Loucy (cell line): ENCODE measurements around the gene SIX3.

Experiments
- H2AFZ ChIP-seq: fragments of 200-600 bp; sonication (generic); 2 replicates; pipeline ENCODE4 v1.6.0; 2016; ENCODE audit warnings: antibody characterized with exemption, mild to moderate bottlenecking, low read length, moderate library complexity
- H3F3A ChIP-seq: fragments of 200-600 bp; 2 replicates; pipeline ENCODE4 v1.6.0; 2016; ENCODE audit warnings: antibody characterized with exemption, low read depth, mild to moderate bottlenecking
- H3K27me3 ChIP-seq: fragments of 200-600 bp; sonication (generic); 2 replicates; pipeline ENCODE4 v1.6.1; 2014; ENCODE audit warnings: low read length, mild to moderate bottlenecking; ENCODE audit not compliant: insufficient read depth, poor library complexity, severe bottlenecking
- H3K36me3 ChIP-seq: fragments of 200-600 bp; sonication (generic); 2 replicates; pipeline ENCODE4 v1.6.1; 2016; ENCODE audit warnings: low read length; ENCODE audit not compliant: insufficient read depth
- H3K4me1 ChIP-seq: fragments of 200-600 bp; sonication (generic); 2 replicates; pipeline ENCODE4 v1.5.1; 2014; ENCODE audit warnings: low read length, mild to moderate bottlenecking; ENCODE audit not compliant: insufficient read depth, poor library complexity, severe bottlenecking
- H3K4me2 ChIP-seq: fragments of 200-600 bp; sonication (generic); 2 replicates; pipeline ENCODE4 v1.6.0; 2014; ENCODE audit warnings: antibody characterized with exemption, low read length, low read depth, mild to moderate bottlenecking; ENCODE audit not compliant: poor library complexity, severe bottlenecking
- H3K4me3 ChIP-seq: fragments of 200-600 bp; sonication (generic); 2 replicates; pipeline ENCODE4 v1.5.1; 2014; ENCODE audit warnings: low read length, mild to moderate bottlenecking, mixed read lengths; ENCODE audit not compliant: poor library complexity, severe bottlenecking
- H3K79me2 ChIP-seq: fragments of 200-600 bp; sonication (generic); 2 replicates; pipeline ENCODE4 v1.6.1; 2014; ENCODE audit warnings: low read length; ENCODE audit not compliant: insufficient read depth
- H3K9ac ChIP-seq: fragments of 200-600 bp; sonication (generic); 2 replicates; pipeline ENCODE4 v1.6.0; 2014; ENCODE audit warnings: mild to moderate bottlenecking, low read depth, low read length, moderate library complexity; ENCODE audit not compliant: poor library complexity, severe bottlenecking
- H3K9me2 ChIP-seq: fragments of 200-600 bp; sonication (generic); replicated peaks from 2 replicates; pipeline ENCODE4 v1.6.1; 2016; ENCODE audit warnings: low read depth, low read length, mixed read lengths
- H3K9me3 ChIP-seq: fragments of 200-600 bp; sonication (generic); 2 replicates; pipeline ENCODE4 v1.6.1; 2014; ENCODE audit warnings: mild to moderate bottlenecking, antibody characterized with exemption, low read length, low read depth; ENCODE audit not compliant: insufficient read depth
- H4K20me1 ChIP-seq: fragments of 200-600 bp; sonication (generic); 2 replicates; pipeline ENCODE4 v1.6.0; 2014; ENCODE audit warnings: antibody characterized with exemption, low read length, mild to moderate bottlenecking; ENCODE audit not compliant: insufficient read depth, poor library complexity, severe bottlenecking
- CTCF ChIP-seq: fragments of 200-600 bp; sonication (generic); conservative IDR thresholded peaks from 2 replicates; pipeline ENCODE4 v1.5.1; 2014; ENCODE audit warnings: mild to moderate bottlenecking, antibody characterized with exemption, low read length
- EZH2phosphoT487 ChIP-seq: fragments of 200-600 bp; IDR thresholded peaks from 2 replicates; pipeline ENCODE4 v1.6.1; 2018; ENCODE audit warnings: antibody characterized with exemption, mild to moderate bottlenecking, moderate library complexity, borderline replicate concordance

Gene SIX3

GRCh38 chr2:44957656-44958327 is 16.3 kb downstream of the SIX3 start:
- no peak for TF ChIP-seq EZH2phosphoT487
- no peak for TF ChIP-seq CTCF
- Histone ChIP-seq H3K4me1 (no peaks in the 10 kb centered on the region), H4K20me1 (no peaks in the 10 kb centered on the region), H3K4me2 (no peak overlapping the region), H3K79me2 (no peaks in the 10 kb centered on the region), H3F3A (no peaks in the 10 kb centered on the region), H3K9ac (no peak overlapping the region), H2AFZ (no peak overlapping the region), H3K9me2 (no peaks in the 10 kb centered on the region), H3K4me3 (no peak overlapping the region), H3K9me3 (no peaks in the 10 kb centered on the region), H3K36me3 (no peaks in the 10 kb centered on the region), H3K27me3 (no peaks in the 10 kb centered on the region)

DNA sequence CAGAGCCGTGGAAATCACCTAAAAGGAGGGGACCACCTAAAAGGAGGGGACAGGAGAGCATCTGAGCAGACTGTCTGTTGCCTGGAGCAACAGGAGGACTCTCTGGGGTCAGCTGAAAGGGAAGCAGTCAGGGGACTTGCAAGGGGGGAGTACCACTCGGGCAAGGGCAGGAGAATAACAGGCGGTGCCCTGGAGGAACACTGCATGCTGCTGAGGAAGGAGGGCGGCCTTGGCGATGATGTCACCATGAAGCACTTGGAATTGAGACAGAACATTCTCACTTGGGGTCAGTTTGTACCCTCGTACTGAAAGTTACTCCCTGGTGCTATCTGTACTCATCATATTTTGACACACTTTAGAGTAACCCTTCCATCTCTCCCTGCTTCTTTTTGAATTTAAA is 18.4 kb downstream of the SIX3 start:
- Histone ChIP-seq H3F3A (no peaks in the 10 kb centered on the region), H3K79me2 (no peaks in the 10 kb centered on the region), H3K9me3 (no peaks in the 10 kb centered on the region), H3K4me1 (no peaks in the 10 kb centered on the region), H3K4me2 (no peak overlapping the region), H3K4me3 (no peak overlapping the region), H4K20me1 (no peaks in the 10 kb centered on the region), H3K9ac (no peak overlapping the region), H2AFZ (no peak overlapping the region), H3K27me3 (no peaks in the 10 kb centered on the region), H3K36me3 (no peaks in the 10 kb centered on the region), H3K9me2 (no peaks in the 10 kb centered on the region)
- TF ChIP-seq EZH2phosphoT487 (no peak), CTCF (no peak)

DNA sequence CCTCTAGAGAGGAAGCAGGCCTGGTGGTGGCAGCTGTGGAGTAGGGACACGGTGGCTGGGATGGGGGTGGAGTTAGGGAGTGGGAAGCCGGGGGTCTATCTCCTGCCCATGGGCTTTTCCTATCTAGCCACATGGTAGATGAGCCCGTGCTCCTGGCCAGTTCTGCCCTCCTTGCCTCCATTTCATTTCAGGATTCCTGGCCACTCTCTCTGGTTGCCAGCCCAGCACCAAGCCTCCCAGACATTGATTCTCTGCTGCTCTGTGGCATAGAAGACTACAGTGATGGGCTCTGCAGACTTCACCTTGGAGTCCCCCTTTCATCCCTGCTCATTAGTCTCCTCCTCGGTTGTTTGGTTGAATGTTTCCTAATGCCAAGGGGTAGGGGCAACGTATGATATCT is 19.4 kb downstream of the SIX3 start:
- no peaks in the 10 kb centered on the region for H3K4me1 ChIP-seq
- H3K4me2 ChIP-seq: no peak overlapping the region
- no peaks in the 10 kb centered on the region for H3K27me3 ChIP-seq
- H3K9me3 ChIP-seq: no peaks in the 10 kb centered on the region
- H3K9me2 ChIP-seq: no peaks in the 10 kb centered on the region
- H4K20me1 ChIP-seq: no peaks in the 10 kb centered on the region
- TF ChIP-seq EZH2phosphoT487: no peak
- TF ChIP-seq CTCF: no peak
- H2AFZ ChIP-seq: no peak overlapping the region
- H3K79me2 ChIP-seq: no peaks in the 10 kb centered on the region
- H3K36me3 ChIP-seq: no peaks in the 10 kb centered on the region
- H3F3A ChIP-seq: no peaks in the 10 kb centered on the region
- no peak overlapping the region for H3K9ac ChIP-seq
- no peak overlapping the region for H3K4me3 ChIP-seq
